ENCODE results near the gene NFS1.
"Not testable (repeated sequence)": the region's sequence is repeated elsewhere in the genome, so short reads cannot be mapped to it uniquely, and the experiment has no call there.

Gene NFS1

GRCh38 chr20:35699127-35699956 is at the start of gene NFS1, which contains the start of gene ROMO1:
Gene NFS1, minus strand, starts transcription at chr20:35699352. Its CDS starts 64 bp downstream, at chr20:35699288.
Gene ROMO1, plus strand, starts transcription at chr20:35699405. Its CDS starts 228 bp downstream, at chr20:35699633.
- Mint-ChIP-seq H3K9me3 (no peaks in the 10 kb centered on the region), H3K4me1 (ENCODE audit: low read depth) (peaks cover 40% of the 10 kb centered on the region), H3K27ac (peak within 1 kb of the TSS; percentile 95), H3K27me3 (ENCODE audit: low read depth) (no peaks in the 10 kb centered on the region), H3K4me3 (peak within 1 kb of the TSS; percentile 95), H3K36me3 (ENCODE audit: low read depth) (peaks cover 55% of the 10 kb centered on the region)
- DNase-seq (ENCODE audit: low spot score) = peak; percentile 83

- H3K4me3 Mint-ChIP-seq = peak overlapping the region; percentile 97
- H3K9me3 Mint-ChIP-seq; H3K27me3 Mint-ChIP-seq (ENCODE audit: low read depth); DNase-seq (ENCODE audit: low spot score): not testable (repeated sequence)
- peaks cover 23% of the 10 kb centered on the region for H3K4me1 Mint-ChIP-seq (ENCODE audit: low read depth)
- peaks cover 28% of the 10 kb centered on the region for H3K36me3 Mint-ChIP-seq (ENCODE audit: low read depth)
- peak overlapping the region; percentile 100 for H3K27ac Mint-ChIP-seq
Measured at GRCh38 chr20:35744492-35744841, 45.3 kb upstream of the NFS1 start.

- H3K36me3 Mint-ChIP-seq (ENCODE audit: low read depth) = peaks cover 32% of the 10 kb centered on the region
- DNase-seq (ENCODE audit: low spot score) = peak; percentile 13
- H3K27me3 Mint-ChIP-seq (ENCODE audit: low read depth) = no peaks in the 10 kb centered on the region
- H3K27ac Mint-ChIP-seq = peak overlapping the region; percentile 100
- H3K4me3 Mint-ChIP-seq = peak overlapping the region; percentile 97
- H3K4me1 Mint-ChIP-seq (ENCODE audit: low read depth) = peaks cover 26% of the 10 kb centered on the region
- no peaks in the 10 kb centered on the region for H3K9me3 Mint-ChIP-seq
Measured at GRCh38 chr20:35743693-35744491, 44.7 kb upstream of the NFS1 start.

GRCh38 chr20:35742741-35743523 is 43.8 kb upstream of the NFS1 start:
- H3K27ac Mint-ChIP-seq = peak overlapping the region; percentile 100

GRCh38 chr20:35741892-35742740 is 43.0 kb upstream of the NFS1 start, which contains the start of gene RBM39:
Gene RBM39, minus strand, starts transcription at chr20:35742260. Its CDS starts 1,386 bp downstream, at chr20:35740874.
- peak within 1 kb of the TSS; percentile 100 for H3K27ac Mint-ChIP-seq
- H3K4me1 Mint-ChIP-seq (ENCODE audit: low read depth) = peaks cover 35% of the 10 kb centered on the region
- peak within 1 kb of the TSS; percentile 97 for H3K4me3 Mint-ChIP-seq
- peak; percentile 99 for DNase-seq (ENCODE audit: low spot score)
- H3K27me3 Mint-ChIP-seq (ENCODE audit: low read depth) = no peaks in the 10 kb centered on the region
- H3K36me3 Mint-ChIP-seq (ENCODE audit: low read depth) = peaks cover 48% of the 10 kb centered on the region
- H3K9me3 Mint-ChIP-seq = no peaks in the 10 kb centered on the region

More at GRCh38 chr20:35742741-35743523, 43.8 kb upstream of the NFS1 start:
- H3K36me3 Mint-ChIP-seq (ENCODE audit: low read depth) = peaks cover 42% of the 10 kb centered on the region
- peak overlapping the region; percentile 97 for H3K4me3 Mint-ChIP-seq
- H3K27me3 Mint-ChIP-seq (ENCODE audit: low read depth) = no peaks in the 10 kb centered on the region
- peaks cover 35% of the 10 kb centered on the region for H3K4me1 Mint-ChIP-seq (ENCODE audit: low read depth)
- DNase-seq (ENCODE audit: low spot score) = no peak
- H3K9me3 Mint-ChIP-seq = no peaks in the 10 kb centered on the region

GRCh38 chr20:35739294-35740163 is 40.4 kb upstream of the NFS1 start:
- peak overlapping the region; percentile 97 for H3K4me3 Mint-ChIP-seq
- H3K27me3 Mint-ChIP-seq (ENCODE audit: low read depth) = no peaks in the 10 kb centered on the region

GRCh38 chr20:35738410-35739179 is 39.4 kb upstream of the NFS1 start:
- H3K4me1 Mint-ChIP-seq (ENCODE audit: low read depth) = peaks cover 50% of the 10 kb centered on the region
- no peaks in the 10 kb centered on the region for H3K9me3 Mint-ChIP-seq
- H3K36me3 Mint-ChIP-seq (ENCODE audit: low read depth) = peaks cover 71% of the 10 kb centered on the region
- peak overlapping the region; percentile 59 for H3K27ac Mint-ChIP-seq
- DNase-seq (ENCODE audit: low spot score) = no peak
- H3K27me3 Mint-ChIP-seq (ENCODE audit: low read depth) = no peaks in the 10 kb centered on the region
- H3K4me3 Mint-ChIP-seq = peak overlapping the region; percentile 69

More at GRCh38 chr20:35739294-35740163, 40.4 kb upstream of the NFS1 start:
- Mint-ChIP-seq H3K4me1 (ENCODE audit: low read depth) (peaks cover 47% of the 10 kb centered on the region), H3K9me3 (no peaks in the 10 kb centered on the region), H3K27ac (peak overlapping the region; percentile 100), H3K36me3 (ENCODE audit: low read depth) (peaks cover 63% of the 10 kb centered on the region)
- no peak for DNase-seq (ENCODE audit: low spot score)

GRCh38 chr20:35737865-35738333 is 38.7 kb upstream of the NFS1 start:
- Mint-ChIP-seq H3K4me1 (ENCODE audit: low read depth) (peaks cover 45% of the 10 kb centered on the region), H3K27ac (peak overlapping the region; percentile 59), H3K36me3 (ENCODE audit: low read depth) (peaks cover 76% of the 10 kb centered on the region), H3K27me3 (ENCODE audit: low read depth) (no peaks in the 10 kb centered on the region), H3K9me3 (no peaks in the 10 kb centered on the region), H3K4me3 (peak overlapping the region; percentile 69)
- DNase-seq (ENCODE audit: low spot score) = no peak

GRCh38 chr20:35735826-35736470 is 36.8 kb upstream of the NFS1 start:
- no peak for DNase-seq (ENCODE audit: low spot score)
- peaks cover 46% of the 10 kb centered on the region for H3K4me1 Mint-ChIP-seq (ENCODE audit: low read depth)
- H3K9me3 Mint-ChIP-seq = no peaks in the 10 kb centered on the region
- peaks cover 80% of the 10 kb centered on the region for H3K36me3 Mint-ChIP-seq (ENCODE audit: low read depth)
- H3K27me3 Mint-ChIP-seq (ENCODE audit: low read depth) = no peaks in the 10 kb centered on the region
- no peak overlapping the region for H3K27ac Mint-ChIP-seq
- H3K4me3 Mint-ChIP-seq = peak overlapping the region; percentile 61

GRCh38 chr20:35734777-35735649 is 35.9 kb upstream of the NFS1 start:
- Mint-ChIP-seq H3K36me3 (ENCODE audit: low read depth) (peaks cover 81% of the 10 kb centered on the region), H3K4me1 (ENCODE audit: low read depth) (peaks cover 41% of the 10 kb centered on the region), H3K4me3 (no peak overlapping the region), H3K9me3 (no peaks in the 10 kb centered on the region), H3K27ac (no peak overlapping the region), H3K27me3 (ENCODE audit: low read depth) (no peaks in the 10 kb centered on the region)
- no peak for DNase-seq (ENCODE audit: low spot score)
